ENCODE data around the gene FBXW2. TPM values are rescaled to one million over a fixed set of nuclear protein-coding genes. Genes with fewer than 3 reads are reported as not detected.
"Not testable (repeated sequence)": the region's sequence is repeated elsewhere in the genome, so short reads cannot be mapped to it uniquely, and the experiment has no call there.

FBXW2 gene
- total RNA-seq, 1 experiment from 2014 or later, result 69.6 TPM

DNA sequence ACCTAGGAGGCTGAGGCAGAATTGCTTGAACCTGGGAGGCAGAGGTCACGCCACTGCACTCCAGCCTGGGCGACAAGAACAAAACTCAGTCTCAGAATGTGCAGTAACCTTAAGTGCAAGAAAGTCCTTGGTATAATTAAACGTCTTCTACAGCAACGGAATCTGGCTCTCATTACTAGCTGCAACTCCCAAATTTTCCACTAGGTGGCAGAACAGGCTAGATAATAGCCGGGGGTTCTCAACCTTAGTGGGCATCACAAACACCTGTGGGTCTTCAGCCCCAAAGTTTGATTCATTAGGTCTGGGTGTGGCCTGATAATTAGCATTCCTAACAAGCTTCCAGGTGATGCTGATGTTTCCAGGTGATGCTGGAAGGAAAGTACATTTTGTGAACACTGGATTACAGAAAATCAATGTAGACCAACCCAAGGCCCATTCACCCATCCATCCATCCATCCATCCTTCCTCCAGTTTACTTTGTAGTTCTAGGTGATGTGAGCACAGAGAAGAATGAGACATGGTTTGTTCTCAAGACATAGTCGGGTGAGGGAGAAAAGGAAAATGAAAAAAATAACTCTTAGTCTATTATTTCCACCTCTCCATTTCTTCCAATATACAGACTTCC lies 37.3 kb downstream of the FBXW2 start:
- BruUV-seq (replicated peaks), result no TSS peak
- TF ChIP-seq CTCF (conservative IDR thresholded peaks at IDR 0.05) (peak; percentile 96), EZH2 (IDR thresholded peaks at IDR 0.05; ENCODE audit: low read depth) (no peak)
- DNase-seq, result peak; percentile 48 to 61
- Histone ChIP-seq H3K27me3 (ENCODE audit: insufficient read depth, low read depth) (no peaks in the 10 kb centered on the region), H3F3A (ENCODE audit: insufficient read depth, low read depth) (peaks cover 15% of the 10 kb centered on the region; the same call in 1 of the 2 replicates), H3K79me2 (ENCODE audit: low read depth) (no peaks in the 10 kb centered on the region), H3K9me2 (ENCODE audit: insufficient read depth) (no peaks in the 10 kb centered on the region), H4K20me1 (ENCODE audit: insufficient read depth) (no peaks in the 10 kb centered on the region), H3K4me2 (no peak overlapping the region), H2AFZ (no peak overlapping the region), H3K4me3 (no peak overlapping the region), H3K4me1 (replicated peaks; ENCODE audit: insufficient read depth) (no peaks in the 10 kb centered on the region), H3K27ac (0 out of 2 replicates have a peak overlapping the region, but pooled peaks have one; percentile 13), H3K36me3 (ENCODE audit: low read depth) (0 out of 2 replicates have a peak, but pooled peaks cover 5% of the 10 kb centered on the region), H3K9me3 (ENCODE audit: insufficient read depth, low read depth) (no peaks in the 10 kb centered on the region)
- intact Hi-C loops (cut with micrococcal nuclease; ENCODE audit: unreplicated experiment), result loop anchor here (1.0 to 5.0 kb wide), 8 partner anchors 41 to 644 kb away; no protein-coding TSS in a partner anchor
- ChIA-PET CTCF (interaction anchor here (0.6 to 1.4 kb wide), 7 partner anchors 11 to 416 kb away, joined by 3 to 12 read pairs (median 4); no protein-coding TSS in a partner anchor), POLR2A (ENCODE audit: unreplicated experiment) (no interaction called here)

GRCh38 chr9:120755044-120755443 lies 38.2 kb downstream of the FBXW2 start:
- no peaks in the 10 kb centered on the region for H3K9me3 ChIP-seq (ENCODE audit: insufficient read depth, low read depth)
- no peaks in the 10 kb centered on the region for H4K20me1 ChIP-seq (ENCODE audit: insufficient read depth)
- H3F3A ChIP-seq (ENCODE audit: insufficient read depth, low read depth), result peaks cover 15% of the 10 kb centered on the region; the same call in 1 of the 2 replicates
- POLR2A ChIA-PET (ENCODE audit: unreplicated experiment), result no interaction called here
- H3K36me3 ChIP-seq (ENCODE audit: low read depth), result 0 out of 2 replicates have a peak, but pooled peaks cover 5% of the 10 kb centered on the region
- H3K79me2 ChIP-seq (ENCODE audit: low read depth), result no peaks in the 10 kb centered on the region
- TF ChIP-seq EZH2 (IDR thresholded peaks at IDR 0.05; ENCODE audit: low read depth) (no peak), CTCF (conservative IDR thresholded peaks at IDR 0.05) (no peak)
- H3K4me3 ChIP-seq, result no peak overlapping the region
- no peaks in the 10 kb centered on the region for H3K27me3 ChIP-seq (ENCODE audit: insufficient read depth, low read depth)
- no peak overlapping the region for H3K27ac ChIP-seq
- H3K4me2 ChIP-seq, result no peak overlapping the region
- no peaks in the 10 kb centered on the region for H3K4me1 ChIP-seq (replicated peaks; ENCODE audit: insufficient read depth)
- no peaks in the 10 kb centered on the region for H3K9me2 ChIP-seq (ENCODE audit: insufficient read depth)
- CTCF ChIA-PET, result interaction anchor here (0.6 to 1.0 kb wide), 4 partner anchors 12 to 417 kb away, joined by 3 to 5 read pairs (median 4); no protein-coding TSS in a partner anchor
- no TSS peak for BruUV-seq (replicated peaks)
- H2AFZ ChIP-seq, result no peak overlapping the region
- DNase-seq, result no peak
- intact Hi-C loops (cut with micrococcal nuclease; ENCODE audit: unreplicated experiment), result loop anchor here (1.0 to 5.0 kb wide), 3 partner anchors 40 to 567 kb away; no protein-coding TSS in a partner anchor

- no peaks in the 10 kb centered on the region for H3K27me3 ChIP-seq (ENCODE audit: insufficient read depth, low read depth)
- DNase-seq, result no peak
- H3K27ac ChIP-seq, result no peak overlapping the region
- H2AFZ ChIP-seq, result no peak overlapping the region
- no peak for TF ChIP-seq CTCF (conservative IDR thresholded peaks at IDR 0.05)
- no peak for TF ChIP-seq EZH2 (IDR thresholded peaks at IDR 0.05; ENCODE audit: low read depth)
- no peaks in the 10 kb centered on the region for H3K4me1 ChIP-seq (replicated peaks; ENCODE audit: insufficient read depth)
- no peaks in the 10 kb centered on the region for H3K79me2 ChIP-seq (ENCODE audit: low read depth)
- no peak overlapping the region for H3K4me3 ChIP-seq
- ChIA-PET CTCF (no interaction called here), POLR2A (ENCODE audit: unreplicated experiment) (no interaction called here)
- no peaks in the 10 kb centered on the region for H3K9me3 ChIP-seq (ENCODE audit: insufficient read depth, low read depth)
- intact Hi-C loops (cut with micrococcal nuclease; ENCODE audit: unreplicated experiment), result no loop called here
- no peaks in the 10 kb centered on the region for H4K20me1 ChIP-seq (ENCODE audit: insufficient read depth)
- no peaks in the 10 kb centered on the region for H3K9me2 ChIP-seq (ENCODE audit: insufficient read depth)
- no peak overlapping the region for H3K4me2 ChIP-seq
- no peaks in the 10 kb centered on the region for H3K36me3 ChIP-seq (ENCODE audit: low read depth)
- H3F3A ChIP-seq (ENCODE audit: insufficient read depth, low read depth), result no peaks in the 10 kb centered on the region
- no TSS peak for BruUV-seq (replicated peaks)
These were observed 42.8 kb downstream of the FBXW2 start for GRCh38 chr9:120750421-120750820.

DNA sequence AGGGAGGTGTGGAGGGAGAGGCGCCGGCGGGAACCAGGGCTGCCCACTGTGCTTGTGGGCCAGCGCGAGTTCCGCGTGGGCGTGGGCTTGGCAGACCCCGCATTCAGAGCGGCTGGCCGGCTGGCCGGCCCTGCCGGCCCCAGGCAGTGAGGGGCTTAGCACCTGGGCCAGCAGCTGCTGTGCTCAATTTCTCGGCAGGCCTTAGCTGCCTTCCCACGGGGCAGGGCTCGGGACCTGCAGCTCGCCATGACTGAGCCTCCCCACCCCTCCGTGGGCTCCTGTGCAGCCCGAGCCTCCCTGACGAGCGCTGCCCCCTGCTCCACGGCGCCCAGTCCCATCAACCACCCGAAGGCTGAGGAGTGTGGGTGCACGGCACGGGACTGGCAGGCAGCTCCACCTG lies 46.9 kb downstream of the FBXW2 start:
- H4K20me1 ChIP-seq (ENCODE audit: insufficient read depth); H3K27ac ChIP-seq; intact Hi-C loops (cut with micrococcal nuclease; ENCODE audit: unreplicated experiment); H3K9me3 ChIP-seq (ENCODE audit: insufficient read depth, low read depth); BruUV-seq (replicated peaks); H2AFZ ChIP-seq; H3K36me3 ChIP-seq (ENCODE audit: low read depth); H3F3A ChIP-seq (ENCODE audit: insufficient read depth, low read depth); H3K4me2 ChIP-seq; DNase-seq; H3K79me2 ChIP-seq (ENCODE audit: low read depth); POLR2A ChIA-PET (ENCODE audit: unreplicated experiment); CTCF ChIA-PET; H3K27me3 ChIP-seq (ENCODE audit: insufficient read depth, low read depth); H3K9me2 ChIP-seq (ENCODE audit: insufficient read depth); H3K4me3 ChIP-seq: not testable (repeated sequence)
- peaks cover 10% of the 10 kb centered on the region for H3K4me1 ChIP-seq (replicated peaks; ENCODE audit: insufficient read depth)
